ENCODE results near the gene CELSR1. TPM values are rescaled to one million over a fixed set of nuclear protein-coding genes. Genes with fewer than 3 reads are reported as not detected.
"Not testable (repeated sequence)": the region's sequence is repeated elsewhere in the genome, so short reads cannot be mapped to it uniquely, and the experiment has no call there.

CELSR1 gene
- polyA plus RNA-seq, 4 donors = 4.4 to 27.6 (median 24.8) TPM

- no peak for DNase-seq (ENCODE audit: low read depth in 4 of 4, low spot score in 3 of 4)
Measured at GRCh38 chr22:46486996-46487717, 50.3 kb downstream of the CELSR1 start.

GRCh38 chr22:46484861-46485595 is 52.4 kb downstream of the CELSR1 start:
- no peak for DNase-seq (ENCODE audit: low read depth in 4 of 4, low spot score in 3 of 4)

GRCh38 chr22:46484156-46484860 is 53.1 kb downstream of the CELSR1 start:
- no peak for DNase-seq (ENCODE audit: low read depth in 4 of 4, low spot score in 3 of 4)

GRCh38 chr22:46483353-46483752 is 54.1 kb downstream of the CELSR1 start:
- no peak for DNase-seq (ENCODE audit: low read depth in 4 of 4, low spot score in 3 of 4)

- DNase-seq (ENCODE audit: low read depth in 4 of 4, low spot score in 3 of 4) = no peak
Measured at GRCh38 chr22:46482056-46482675, 55.3 kb downstream of the CELSR1 start.

- no peak for DNase-seq (ENCODE audit: low read depth in 4 of 4, low spot score in 3 of 4)
Measured at GRCh38 chr22:46481386-46481785, 56.0 kb downstream of the CELSR1 start.

- DNase-seq (ENCODE audit: low read depth in 4 of 4, low spot score in 3 of 4) = no peak
Measured at GRCh38 chr22:46480396-46480795, 57.0 kb downstream of the CELSR1 start.

GRCh38 chr22:46479046-46479445 is 58.4 kb downstream of the CELSR1 start:
- DNase-seq (ENCODE audit: low read depth in 4 of 4, low spot score in 3 of 4) = no peak

- no peak for DNase-seq (ENCODE audit: low read depth in 4 of 4, low spot score in 3 of 4)
Measured at GRCh38 chr22:46478083-46478551, 59.3 kb downstream of the CELSR1 start.

- DNase-seq (ENCODE audit: low read depth in 4 of 4, low spot score in 3 of 4) = no peak
Measured at GRCh38 chr22:46476547-46476941, 60.9 kb downstream of the CELSR1 start.

GRCh38 chr22:46473896-46474557 is 63.4 kb downstream of the CELSR1 start:
- no peak for DNase-seq (ENCODE audit: low read depth in 4 of 4, low spot score in 3 of 4)

GRCh38 chr22:46473021-46473779 is 64.2 kb downstream of the CELSR1 start:
- no peak for DNase-seq (ENCODE audit: low read depth in 4 of 4, low spot score in 3 of 4)

- no peak for DNase-seq (ENCODE audit: low read depth in 4 of 4, low spot score in 3 of 4)
Measured at GRCh38 chr22:46472722-46473016, 64.8 kb downstream of the CELSR1 start.

GRCh38 chr22:46471901-46472721 is 65.3 kb downstream of the CELSR1 start:
- DNase-seq (ENCODE audit: low read depth in 4 of 4, low spot score in 3 of 4) = no peak

- DNase-seq (ENCODE audit: low read depth in 4 of 4, low spot score in 3 of 4) = not testable (repeated sequence)
Measured at GRCh38 chr22:46471330-46471729, 66.1 kb downstream of the CELSR1 start.

- no peak for DNase-seq (ENCODE audit: low read depth in 4 of 4, low spot score in 3 of 4)
Measured at GRCh38 chr22:46469711-46470110, 67.7 kb downstream of the CELSR1 start.

GRCh38 chr22:46467006-46467405 is 70.4 kb downstream of the CELSR1 start:
- no peak for DNase-seq (ENCODE audit: low read depth in 4 of 4, low spot score in 3 of 4)

GRCh38 chr22:46466255-46466676 is 71.2 kb downstream of the CELSR1 start:
- DNase-seq (ENCODE audit: low read depth in 4 of 4, low spot score in 3 of 4) = no peak

- DNase-seq (ENCODE audit: low read depth in 4 of 4, low spot score in 3 of 4) = no peak
Measured at GRCh38 chr22:46465793-46466192, 71.6 kb downstream of the CELSR1 start.

Measured in left renal pelvis (tissue), 4 donors.